ENCODE measurements around the gene SCAPER.

SCAPER gene

GRCh38 chr15:76572983-76573314 lies 332.2 kb downstream of the SCAPER start:
- no peak overlapping the region for H3K4me3 ChIP-seq (replicated peaks; ENCODE audit: low read depth, low read length)
- TF ChIP-seq CTCF (IDR thresholded peaks at IDR 0.05; ENCODE audit: low read length, missing control alignments) = no peak
- DNase-seq (ENCODE audit: low read depth) = no peak

DNA sequence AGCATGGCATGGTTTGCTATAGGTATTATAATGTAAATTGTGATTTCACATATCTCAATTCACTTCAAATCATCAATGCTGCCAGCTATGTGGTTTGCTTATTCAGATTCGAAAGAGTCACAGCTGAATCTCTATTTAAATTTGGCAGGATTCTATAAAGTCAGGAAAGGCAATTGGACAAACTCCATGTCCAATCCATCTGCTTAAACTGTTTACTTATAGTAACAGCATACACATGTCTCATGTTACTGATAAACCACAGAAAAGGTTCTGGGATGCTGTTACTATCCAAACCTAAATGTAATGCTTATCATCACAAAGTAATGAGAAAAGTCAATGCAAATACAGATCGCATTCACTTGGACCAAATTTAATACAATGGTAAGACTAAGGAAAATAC lies 338.9 kb downstream of the SCAPER start:
- no peak for TF ChIP-seq CTCF (IDR thresholded peaks at IDR 0.05; ENCODE audit: low read length, missing control alignments)
- DNase-seq (ENCODE audit: low read depth) = no peak
- H3K4me3 ChIP-seq (replicated peaks; ENCODE audit: low read depth, low read length) = no peak overlapping the region

- no peak for TF ChIP-seq CTCF (IDR thresholded peaks at IDR 0.05; ENCODE audit: low read length, missing control alignments)
- DNase-seq (ENCODE audit: low read depth) = no peak
- no peak overlapping the region for H3K4me3 ChIP-seq (replicated peaks; ENCODE audit: low read depth, low read length)
These were observed 339.8 kb downstream of the SCAPER start for GRCh38 chr15:76565366-76565765.

DNA sequence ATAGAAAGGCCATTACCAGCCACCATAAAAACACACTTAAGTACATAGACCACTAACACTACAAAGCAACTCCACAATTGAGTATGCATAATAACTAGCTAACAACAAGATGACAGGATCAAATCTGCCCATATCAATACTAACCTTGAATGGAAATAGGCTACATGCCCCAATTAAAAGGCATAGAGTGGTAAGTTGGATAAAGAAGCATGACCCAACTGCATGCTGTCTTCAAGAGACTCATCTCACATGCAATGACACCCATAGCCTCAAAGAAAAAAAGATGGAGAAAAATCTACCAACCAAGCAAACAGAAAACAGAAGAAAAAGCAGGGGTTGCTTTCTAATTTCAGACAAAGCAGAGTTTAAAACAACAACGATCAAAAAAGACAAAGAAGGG lies 349.9 kb downstream of the SCAPER start:
- no peak for TF ChIP-seq CTCF (IDR thresholded peaks at IDR 0.05; ENCODE audit: low read length, missing control alignments)
- no peak for DNase-seq (ENCODE audit: low read depth)
- no peak overlapping the region for H3K4me3 ChIP-seq (replicated peaks; ENCODE audit: low read depth, low read length)

DNA sequence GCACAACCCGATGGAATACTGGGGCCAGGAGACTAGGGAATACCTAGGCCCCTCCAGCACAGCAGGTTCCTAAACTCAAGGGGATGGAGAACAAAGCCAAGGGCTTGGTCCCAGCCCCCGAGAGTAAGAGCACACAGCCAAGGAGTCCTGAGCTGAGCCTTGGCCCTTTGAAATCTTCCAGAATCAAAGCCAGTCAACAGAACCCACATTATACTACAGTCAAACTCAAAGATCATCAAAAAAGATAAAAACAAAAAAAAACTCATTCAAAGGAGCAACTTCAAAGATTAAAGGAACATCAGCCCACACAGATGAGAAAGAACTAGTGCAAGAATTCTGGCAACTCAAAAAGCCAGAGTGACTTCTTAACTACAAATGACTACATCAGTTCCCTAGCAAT lies 351.6 kb downstream of the SCAPER start:
- H3K4me3 ChIP-seq (replicated peaks; ENCODE audit: low read depth, low read length) = no peak overlapping the region
- no peak for DNase-seq (ENCODE audit: low read depth)
- no peak for TF ChIP-seq CTCF (IDR thresholded peaks at IDR 0.05; ENCODE audit: low read length, missing control alignments)

- DNase-seq (ENCODE audit: low read depth) = no peak
- no peak overlapping the region for H3K4me3 ChIP-seq (replicated peaks; ENCODE audit: low read depth, low read length)
- TF ChIP-seq CTCF (IDR thresholded peaks at IDR 0.05; ENCODE audit: low read length, missing control alignments) = no peak
These were observed 352.0 kb downstream of the SCAPER start for GRCh38 chr15:76553102-76553501.

GRCh38 chr15:76546805-76547204 lies 358.3 kb downstream of the SCAPER start:
- no peak overlapping the region for H3K4me3 ChIP-seq (replicated peaks; ENCODE audit: low read depth, low read length)
- DNase-seq (ENCODE audit: low read depth) = no peak
- TF ChIP-seq CTCF (IDR thresholded peaks at IDR 0.05; ENCODE audit: low read length, missing control alignments) = no peak

Data from fibroblast of pulmonary artery (primary cell).